Osteoblast (primary cell): ENCODE measurements around the gene FOXJ2. TPM values are rescaled to one million over a fixed set of nuclear protein-coding genes. Genes with fewer than 3 reads are reported as not detected.

Experiments
- DNase-seq: peaks from one replicate; pipeline ENCODE4 v3.0.0; 2011; ENCODE audit warnings: low spot score, mixed read lengths; ENCODE audit not compliant: insufficient read length; ENCODE audit errors: missing footprints
- H2AFZ ChIP-seq: 2 replicates; pipeline ENCODE4 v1.6.0; 2011; ENCODE audit warnings: mild to moderate bottlenecking, low read length
- H3K27ac ChIP-seq: 2 replicates; pipeline ENCODE4 v1.5.1; 2011; ENCODE audit warnings: mild to moderate bottlenecking, low read depth, low read length, moderate library complexity
- H3K27me3 ChIP-seq: 2 replicates; pipeline ENCODE4 v1.6.0; 2012; ENCODE audit warnings: mild to moderate bottlenecking, control low read depth, inconsistent platforms, low read length, moderate library complexity; ENCODE audit not compliant: insufficient read depth
- H3K36me3 ChIP-seq: 2 replicates; pipeline ENCODE4 v1.5.1; 2011; ENCODE audit warnings: mild to moderate bottlenecking, low read length, control low read depth, moderate library complexity; ENCODE audit not compliant: insufficient read depth
- H3K4me1 ChIP-seq: 2 replicates; pipeline ENCODE4 v1.5.1; 2011; ENCODE audit warnings: mild to moderate bottlenecking, low read length, control low read depth, moderate library complexity; ENCODE audit not compliant: insufficient read depth
- H3K4me2 ChIP-seq: 2 replicates; pipeline ENCODE4 v1.6.0; 2011; ENCODE audit warnings: mild to moderate bottlenecking, low read length; ENCODE audit not compliant: insufficient read depth
- H3K4me3 ChIP-seq: fragments of 200-600 bp; sonication (generic); 3 replicates; pipeline ENCODE4 v1.5.1; 2012; ENCODE audit warnings: mild to moderate bottlenecking, low read length, inconsistent platforms; ENCODE audit not compliant: insufficient read depth
- H3K79me2 ChIP-seq: 2 replicates; pipeline ENCODE4 v1.6.0; 2012; ENCODE audit warnings: mild to moderate bottlenecking, low read length, control low read depth, inconsistent platforms; ENCODE audit not compliant: insufficient read depth
- H3K9me3 ChIP-seq: 2 replicates; pipeline ENCODE4 v1.5.1; 2011; ENCODE audit warnings: low read depth, low read length, control low read depth
- H4K20me1 ChIP-seq: 2 replicates; pipeline ENCODE4 v1.6.0; 2012; ENCODE audit warnings: mild to moderate bottlenecking, low read length, control low read depth; ENCODE audit not compliant: insufficient read depth
- total RNA-seq: library from RNA; depleted of rRNA; stranded (reverse); fragments of >200 nt; gene quantifications from 2 replicates; pipeline ENCODE4 v1.2.3, GENCODE V29; 2012
- TF ChIP-seq, protein P1 (sequence below): IDR thresholded peaks from 2 replicates; pipeline ENCODE4 v1.5.1; 2011; ENCODE audit warnings: mild to moderate bottlenecking, low read depth, low read length, moderate library complexity; ENCODE audit errors: extremely low read depth

FOXJ2 gene
- total RNA-seq, 1 donor, result 10.5 TPM

DNA sequence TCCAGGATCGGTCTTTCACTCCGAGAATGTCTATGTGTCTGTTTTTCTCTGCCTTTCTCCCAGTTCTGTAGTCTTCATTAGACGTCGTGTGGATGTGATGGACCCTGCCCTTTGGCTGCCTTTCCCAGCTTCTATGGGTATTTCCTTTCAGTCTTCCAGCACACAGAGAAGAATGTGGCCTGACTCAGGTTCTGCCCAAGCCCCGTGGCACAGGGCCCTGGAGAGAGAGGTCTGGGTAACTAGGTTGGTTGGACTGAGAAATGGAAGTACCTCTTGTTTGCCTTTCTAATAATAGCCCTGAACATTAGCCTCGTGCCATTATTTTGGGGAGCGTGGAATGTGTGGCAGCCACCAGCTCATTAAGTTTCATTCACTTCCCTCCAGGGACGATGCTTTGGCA, 3.8 kb downstream of the FOXJ2 start:
- TF ChIP-seq, protein P1, sequence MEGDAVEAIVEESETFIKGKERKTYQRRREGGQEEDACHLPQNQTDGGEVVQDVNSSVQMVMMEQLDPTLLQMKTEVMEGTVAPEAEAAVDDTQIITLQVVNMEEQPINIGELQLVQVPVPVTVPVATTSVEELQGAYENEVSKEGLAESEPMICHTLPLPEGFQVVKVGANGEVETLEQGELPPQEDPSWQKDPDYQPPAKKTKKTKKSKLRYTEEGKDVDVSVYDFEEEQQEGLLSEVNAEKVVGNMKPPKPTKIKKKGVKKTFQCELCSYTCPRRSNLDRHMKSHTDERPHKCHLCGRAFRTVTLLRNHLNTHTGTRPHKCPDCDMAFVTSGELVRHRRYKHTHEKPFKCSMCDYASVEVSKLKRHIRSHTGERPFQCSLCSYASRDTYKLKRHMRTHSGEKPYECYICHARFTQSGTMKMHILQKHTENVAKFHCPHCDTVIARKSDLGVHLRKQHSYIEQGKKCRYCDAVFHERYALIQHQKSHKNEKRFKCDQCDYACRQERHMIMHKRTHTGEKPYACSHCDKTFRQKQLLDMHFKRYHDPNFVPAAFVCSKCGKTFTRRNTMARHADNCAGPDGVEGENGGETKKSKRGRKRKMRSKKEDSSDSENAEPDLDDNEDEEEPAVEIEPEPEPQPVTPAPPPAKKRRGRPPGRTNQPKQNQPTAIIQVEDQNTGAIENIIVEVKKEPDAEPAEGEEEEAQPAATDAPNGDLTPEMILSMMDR, result no peak
- Histone ChIP-seq H3K4me2 (no peak overlapping the region), H3K36me3 (peaks cover 15% of the 10 kb centered on the region), H3K4me3 (no peak overlapping the region), H3K9me3 (no peaks in the 10 kb centered on the region), H2AFZ (no peak overlapping the region), H3K27me3 (no peaks in the 10 kb centered on the region), H4K20me1 (peaks cover 53% of the 10 kb centered on the region), H3K4me1 (peaks cover 51% of the 10 kb centered on the region), H3K79me2 (peaks cover 80% of the 10 kb centered on the region), H3K27ac (peak overlapping the region; percentile 18)
- DNase-seq, result peak; percentile 85

DNA sequence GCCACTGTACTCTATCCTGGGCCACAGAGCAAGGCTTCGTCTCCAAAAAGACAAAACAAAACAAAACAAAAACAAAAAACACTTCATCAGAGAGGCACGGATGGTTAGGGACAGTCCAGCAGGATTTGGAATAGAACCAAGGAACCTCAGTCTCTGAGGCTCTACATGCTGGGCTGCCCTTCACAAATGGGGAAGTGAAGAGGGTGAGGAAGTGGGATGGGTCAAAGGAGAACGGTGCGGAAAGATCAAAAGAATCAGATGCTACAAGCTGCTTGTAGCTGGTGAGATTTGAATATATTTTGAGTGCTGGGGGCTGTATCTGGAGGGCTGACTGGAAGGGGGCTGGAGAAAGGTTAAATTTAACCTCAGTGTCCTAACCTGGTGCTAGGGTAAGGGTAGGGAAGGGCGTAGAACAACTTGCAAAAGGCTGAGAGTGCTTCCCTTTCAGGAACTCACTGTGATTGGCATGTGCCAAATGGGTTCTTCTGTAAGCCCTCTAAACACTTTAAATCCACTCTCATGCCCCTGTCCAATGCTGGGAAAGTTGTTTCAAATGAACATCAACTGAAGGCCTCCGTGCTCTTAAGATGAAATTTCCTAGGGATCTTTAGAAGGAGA, 4.6 kb downstream of the FOXJ2 start:
- DNase-seq, result no peak
- no peaks in the 10 kb centered on the region for H3K9me3 ChIP-seq
- peaks cover 47% of the 10 kb centered on the region for H3K4me1 ChIP-seq
- peaks cover 53% of the 10 kb centered on the region for H4K20me1 ChIP-seq
- no peak overlapping the region for H3K4me3 ChIP-seq
- peaks cover 81% of the 10 kb centered on the region for H3K79me2 ChIP-seq
- TF ChIP-seq, protein P1, result no peak
- no peak overlapping the region for H2AFZ ChIP-seq
- no peak overlapping the region for H3K27ac ChIP-seq
- H3K36me3 ChIP-seq, result peaks cover 23% of the 10 kb centered on the region
- H3K4me2 ChIP-seq, result no peak overlapping the region
- no peaks in the 10 kb centered on the region for H3K27me3 ChIP-seq

DNA sequence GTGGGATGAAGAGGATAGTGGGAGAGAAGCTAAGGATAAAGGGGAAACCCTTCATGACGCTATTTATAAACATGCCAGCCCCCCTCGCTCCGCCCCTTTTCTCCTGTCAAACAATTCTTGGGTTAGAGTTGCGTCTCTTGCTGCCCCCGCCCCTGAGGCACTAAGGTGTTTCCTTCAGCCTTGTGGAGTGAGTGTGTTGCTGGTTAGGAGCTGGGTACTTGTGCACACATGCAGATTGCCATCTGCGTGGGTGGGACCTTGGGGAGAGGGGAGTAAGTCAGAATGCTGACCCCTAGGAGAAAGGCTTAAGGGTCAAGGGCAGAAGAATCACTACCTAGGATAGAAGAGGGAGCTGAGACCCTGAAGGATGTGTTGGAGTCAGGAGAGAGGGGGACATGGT, 5.4 kb downstream of the FOXJ2 start:
- Histone ChIP-seq H2AFZ (no peak overlapping the region), H3K27me3 (no peaks in the 10 kb centered on the region), H3K4me3 (no peak overlapping the region), H3K4me2 (peak overlapping the region; percentile 80), H3K9me3 (no peaks in the 10 kb centered on the region), H3K4me1 (peaks cover 47% of the 10 kb centered on the region), H4K20me1 (peaks cover 53% of the 10 kb centered on the region), H3K79me2 (peaks cover 75% of the 10 kb centered on the region), H3K27ac (peak overlapping the region; percentile 24), H3K36me3 (peaks cover 30% of the 10 kb centered on the region)
- no peak for DNase-seq
- TF ChIP-seq, protein P1, result no peak

DNA sequence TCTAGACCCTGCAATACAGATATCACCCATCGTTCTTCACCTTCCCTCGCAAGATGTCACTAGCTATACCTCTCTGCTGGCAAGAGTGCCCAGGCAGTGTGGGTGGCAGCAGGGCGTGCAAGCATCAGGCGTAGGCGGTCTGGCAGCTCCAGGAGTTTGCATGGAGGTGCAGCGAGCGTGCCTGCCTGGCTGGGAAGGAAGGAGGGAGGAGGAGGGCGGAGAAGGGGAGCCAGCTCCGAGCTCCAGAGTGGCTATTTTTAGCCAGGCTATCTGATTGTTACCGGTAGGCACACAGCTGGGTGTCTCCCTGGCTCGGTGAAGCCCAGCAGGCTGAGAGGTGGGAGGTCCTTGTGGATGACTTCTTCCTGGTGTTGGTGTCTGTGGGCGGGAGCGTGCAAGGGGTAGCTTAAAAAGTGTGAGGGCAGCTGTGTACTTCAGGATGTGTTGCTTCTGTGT, 6.2 kb downstream of the FOXJ2 start:
- Histone ChIP-seq H3K27me3 (no peaks in the 10 kb centered on the region), H2AFZ (no peak overlapping the region), H4K20me1 (peaks cover 49% of the 10 kb centered on the region), H3K36me3 (peaks cover 36% of the 10 kb centered on the region), H3K27ac (peak overlapping the region; percentile 24), H3K4me1 (peaks cover 41% of the 10 kb centered on the region), H3K79me2 (peaks cover 68% of the 10 kb centered on the region), H3K9me3 (no peaks in the 10 kb centered on the region), H3K4me3 (peak overlapping the region; percentile 53), H3K4me2 (peak overlapping the region; percentile 80)
- TF ChIP-seq, protein P1, result no peak
- DNase-seq, result peak; percentile 93
